HFFc6 (cell line): Measurements from ENCODE around the gene MRPL38. TPM values are rescaled to one million over a fixed set of nuclear protein-coding genes. Genes with fewer than 3 reads are reported as not detected.

Source experiments
- DNase-seq: peaks from one replicate; pipeline ENCODE4 v3.0.0-alpha.2; 2018
- H3K27ac Mint-ChIP-seq: 2 replicates; pipeline ENCODE4 v1.8.0; 2020; ENCODE audit warnings: mild to moderate bottlenecking, mixed read lengths
- H3K27me3 Mint-ChIP-seq: 2 replicates; pipeline ENCODE4 v1.8.0; 2021; ENCODE audit warnings: mild to moderate bottlenecking, moderate library complexity, mixed read lengths; ENCODE audit not compliant: insufficient read depth
- H3K36me3 Mint-ChIP-seq: 2 replicates; pipeline ENCODE4 v1.8.0; 2021; ENCODE audit warnings: low read depth, mixed read lengths
- H3K4me1 Mint-ChIP-seq: 2 replicates; pipeline ENCODE4 v1.8.0; 2020; ENCODE audit warnings: low read depth, mixed read lengths
- H3K4me3 Mint-ChIP-seq: 2 replicates; pipeline ENCODE4 v1.8.0; 2020; ENCODE audit warnings: mild to moderate bottlenecking, moderate library complexity, mixed read lengths
- H3K9me3 Mint-ChIP-seq: 2 replicates; pipeline ENCODE4 v1.8.0; 2020; ENCODE audit warnings: mild to moderate bottlenecking, mixed read lengths
- CTCF ChIP-seq: fragments of 200-600 bp; sonication (generic); IDR thresholded peaks from 2 replicates; pipeline ENCODE4 v1.5.0; 2021; ENCODE audit warnings: antibody characterized with exemption, mild to moderate bottlenecking
- total RNA-seq, 6 experiments: library from RNA; stranded (reverse); fragmentation: NEBNext Ultra II Directional; extraction: Animal tissue kit (Norgen Biotek cat#: 25700); gene quantifications; 2 replicates in 1 of 6; 3 replicates in 5 of 6; pipeline ENCODE4 v1.2.3, GENCODE V29; 2021

The MRPL38 gene
- total RNA-seq, 6 experiments from 2014 or later, result 64.9 to 89.8 (median 70.3) TPM

GRCh38 chr17:75913537-75914210, 9.0 kb upstream of the MRPL38 start:
- Mint-ChIP-seq H3K27ac (no peak overlapping the region), H3K4me1 (0 out of 2 replicates have a peak, but pooled peaks cover 5% of the 10 kb centered on the region), H3K4me3 (no peak overlapping the region), H3K9me3 (no peaks in the 10 kb centered on the region), H3K36me3 (0 out of 2 replicates have a peak, but pooled peaks cover 4% of the 10 kb centered on the region), H3K27me3 (peaks cover 1% of the 10 kb centered on the region)
- no peak for TF ChIP-seq CTCF
- DNase-seq, result no peak

- Mint-ChIP-seq H3K4me3 (no peak overlapping the region), H3K27ac (no peak overlapping the region), H3K4me1 (peaks cover 12% of the 10 kb centered on the region; the same call in 1 of the 2 replicates), H3K27me3 (peaks cover 2% of the 10 kb centered on the region; the same call in 1 of the 2 replicates), H3K9me3 (no peaks in the 10 kb centered on the region), H3K36me3 (no peaks in the 10 kb centered on the region)
- TF ChIP-seq CTCF, result no peak
- no peak for DNase-seq
Measured at GRCh38 chr17:75910699-75911098, 6.0 kb upstream of the MRPL38 start.

- no peaks in the 10 kb centered on the region for H3K9me3 Mint-ChIP-seq
- no peak overlapping the region for H3K27ac Mint-ChIP-seq
- no peak for TF ChIP-seq CTCF
- H3K4me1 Mint-ChIP-seq, result peaks cover 12% of the 10 kb centered on the region; the same call in 1 of the 2 replicates
- H3K4me3 Mint-ChIP-seq, result no peak overlapping the region
- no peaks in the 10 kb centered on the region for H3K36me3 Mint-ChIP-seq
- DNase-seq, result no peak
- H3K27me3 Mint-ChIP-seq, result peaks cover 2% of the 10 kb centered on the region; the same call in 1 of the 2 replicates
Measured at GRCh38 chr17:75909812-75910274, 5.2 kb upstream of the MRPL38 start.

- Mint-ChIP-seq H3K27ac (no peak overlapping the region), H3K4me3 (no peak overlapping the region), H3K36me3 (no peaks in the 10 kb centered on the region), H3K9me3 (no peaks in the 10 kb centered on the region), H3K4me1 (peaks cover 12% of the 10 kb centered on the region; the same call in 1 of the 2 replicates), H3K27me3 (peaks cover 2% of the 10 kb centered on the region; the same call in 1 of the 2 replicates)
- no peak for DNase-seq
- no peak for TF ChIP-seq CTCF
Measured at GRCh38 chr17:75909051-75909811, 4.5 kb upstream of the MRPL38 start.

GRCh38 chr17:75908201-75908600, 3.5 kb upstream of the MRPL38 start:
- H3K27ac Mint-ChIP-seq, result no peak overlapping the region; the same call in 1 of the 2 replicates
- no peak overlapping the region for H3K4me3 Mint-ChIP-seq

More at GRCh38 chr17:75908201-75908600, 3.5 kb upstream of the MRPL38 start:
- peaks cover 2% of the 10 kb centered on the region; the same call in 1 of the 2 replicates for H3K27me3 Mint-ChIP-seq
- H3K9me3 Mint-ChIP-seq, result no peaks in the 10 kb centered on the region
- TF ChIP-seq CTCF, result no peak
- peaks cover 12% of the 10 kb centered on the region; the same call in 1 of the 2 replicates for H3K4me1 Mint-ChIP-seq
- no peaks in the 10 kb centered on the region for H3K36me3 Mint-ChIP-seq
- DNase-seq, result peak; percentile 6
